HG02852 (cell line): ENCODE measurements around the gene TBCD.

Experiments
- ATAC-seq: cut with Tn5 transposase; IDR thresholded peaks from one replicate; pipeline ENCODE4 v1.9.1; 2021; ENCODE audit warnings: mild to moderate bottlenecking, moderate library complexity; ENCODE audit not compliant: unreplicated experiment

The TBCD gene

DNA sequence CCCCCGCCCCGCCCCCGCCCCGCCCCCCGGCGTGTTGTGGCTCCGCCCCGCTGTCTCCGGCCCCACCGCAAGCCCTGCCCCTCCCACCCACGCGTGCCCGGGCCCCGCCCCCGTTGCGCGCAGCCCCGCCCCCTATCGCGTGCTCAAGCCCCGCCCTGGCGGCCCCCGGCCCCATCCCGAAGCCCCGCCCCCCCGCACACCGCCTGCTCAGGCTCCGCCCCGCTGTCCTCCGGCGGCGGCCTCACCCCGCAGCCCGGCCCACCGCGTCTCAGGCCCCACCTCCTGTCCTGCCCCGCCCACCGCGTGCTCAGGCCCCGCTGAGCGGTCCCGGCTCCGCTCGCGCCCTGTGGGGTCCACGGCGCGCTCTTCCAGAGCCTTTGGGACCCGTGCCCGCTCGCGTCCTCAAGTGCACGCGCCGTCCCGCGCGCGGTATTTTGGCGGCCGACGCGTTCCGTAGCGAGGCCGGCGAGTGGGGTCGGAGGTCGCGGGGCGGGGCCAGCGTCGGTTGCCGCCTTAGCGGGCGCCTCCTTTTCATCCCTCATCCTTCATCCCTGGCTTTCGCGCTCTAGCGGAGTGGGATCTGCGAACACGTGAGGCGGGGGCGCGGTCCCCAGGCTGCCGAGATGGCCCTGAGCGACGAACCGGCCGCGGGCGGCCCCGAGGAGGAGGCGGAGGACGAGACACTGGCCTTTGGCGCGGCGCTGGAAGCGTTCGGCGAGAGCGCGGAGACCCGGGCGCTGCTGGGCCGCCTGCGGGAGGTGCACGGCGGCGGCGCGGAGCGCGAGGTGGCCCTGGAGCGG is at the start of gene TBCD:
Gene TBCD, plus strand, starts transcription at position 495 of the 800 bp plus-strand sequence. Its CDS starts 129 bp downstream, at position 624.
- ATAC-seq: peak; percentile 71

DNA sequence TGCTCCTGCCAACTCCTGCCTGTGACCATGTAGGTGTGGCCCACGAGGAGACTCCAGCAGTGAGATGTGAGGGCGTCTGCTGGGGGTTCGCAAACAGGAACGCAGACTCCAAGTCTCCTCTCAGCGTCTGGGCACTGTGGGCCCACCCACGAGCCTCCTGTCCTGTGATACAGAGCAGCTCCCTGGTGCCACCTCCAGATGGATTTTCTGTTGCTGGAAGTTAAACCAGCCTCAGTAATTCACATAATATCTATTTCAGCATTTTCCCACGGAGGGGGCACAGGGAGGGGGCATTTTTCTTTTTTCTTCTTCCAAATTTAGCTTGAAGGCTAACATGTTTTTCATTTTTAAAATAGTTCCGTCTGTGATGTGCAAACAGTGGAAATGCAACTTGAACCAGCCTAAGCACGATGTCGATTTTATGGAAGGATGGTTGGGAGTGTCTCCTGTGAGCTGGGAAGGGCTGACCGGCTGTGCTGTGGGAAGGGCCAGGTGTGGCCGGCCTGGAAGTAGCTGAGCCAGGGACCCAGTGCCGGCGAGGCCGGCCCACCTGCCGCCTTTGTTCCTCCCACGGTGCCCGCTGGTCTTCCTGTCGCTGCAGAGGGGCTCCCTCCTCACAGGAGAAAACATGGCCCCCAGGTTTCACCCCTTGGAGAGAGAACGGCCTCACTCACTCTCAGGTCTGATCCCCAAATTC is 49.5 kb upstream of the TBCD start:
- ATAC-seq: no peak

DNA sequence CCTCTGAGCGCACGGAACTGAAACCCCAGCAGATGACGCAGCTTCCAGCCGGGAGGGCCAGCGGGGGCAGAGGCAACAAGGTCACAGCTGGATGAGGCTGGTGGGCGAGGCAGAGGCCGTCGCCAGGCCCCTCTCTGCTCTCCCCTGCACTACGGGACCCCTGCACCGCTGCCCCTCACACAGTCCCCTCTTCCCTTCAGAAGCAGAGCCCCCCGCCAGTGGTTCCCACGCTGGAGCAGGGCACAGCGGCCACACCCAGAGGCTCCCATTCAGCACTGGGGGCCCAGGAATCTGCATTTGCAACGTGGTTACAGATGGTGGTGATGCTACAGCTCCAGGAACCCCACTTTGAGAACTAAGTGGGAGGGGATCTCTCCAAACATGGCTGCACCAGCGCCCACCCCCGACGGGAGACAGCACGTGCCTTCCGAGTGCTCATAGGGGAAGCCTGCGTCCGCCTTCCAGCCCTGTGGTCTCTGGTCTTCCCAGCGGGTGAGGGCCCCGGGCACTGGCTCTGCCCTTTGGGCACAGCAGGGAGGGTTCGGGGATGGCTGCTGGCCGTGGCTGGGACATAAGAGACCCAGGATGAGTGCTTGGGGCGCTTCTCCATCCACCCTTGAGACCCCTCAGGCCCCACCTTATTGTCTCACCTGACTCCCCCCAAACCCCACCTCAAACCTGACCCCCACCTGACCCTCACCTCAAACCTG is 48.7 kb upstream of the TBCD start:
- ATAC-seq: no peak

DNA sequence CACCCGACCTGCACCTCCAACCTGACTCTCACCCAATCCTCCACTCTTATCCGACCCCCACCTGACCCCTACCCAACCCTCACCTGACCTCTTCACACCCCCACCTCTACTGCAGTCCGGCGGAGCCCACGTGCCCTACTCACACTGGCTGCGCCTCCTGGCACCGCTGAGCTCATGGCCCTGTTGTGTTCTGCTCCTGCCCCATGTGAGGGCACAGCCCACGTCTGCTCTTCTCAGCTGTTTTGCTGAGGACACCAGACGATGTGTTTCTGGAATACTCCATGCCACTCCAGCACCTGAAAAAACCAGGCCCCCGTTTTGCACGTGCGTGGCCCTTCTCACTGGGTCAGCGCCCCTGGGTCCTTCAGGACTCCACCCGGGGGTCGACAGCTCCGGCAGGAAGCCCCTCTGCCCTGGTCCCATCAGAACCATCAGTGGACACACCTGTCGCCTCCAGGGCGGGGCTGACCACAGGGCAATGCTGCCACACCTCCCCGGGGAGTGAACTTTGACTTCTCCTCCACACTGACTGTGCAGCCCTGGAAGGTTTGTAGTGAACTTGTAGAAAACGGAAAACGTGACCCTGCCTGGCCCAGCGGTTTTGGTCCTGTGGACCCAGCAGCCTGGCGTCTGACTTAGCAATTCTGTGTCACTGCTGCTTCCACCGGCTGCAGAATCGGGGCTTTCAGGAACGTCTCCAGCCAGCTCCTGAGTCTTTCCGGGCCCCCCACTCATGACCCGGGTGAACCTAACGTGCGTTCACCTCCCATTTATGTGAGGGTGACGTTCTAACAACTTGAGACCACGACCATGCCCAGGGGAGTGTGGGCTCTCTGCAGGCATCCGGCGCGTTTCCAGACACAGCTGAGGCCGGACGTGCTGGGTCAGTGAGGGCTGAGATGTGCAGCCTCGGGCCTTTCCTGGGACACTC is 47.7 kb upstream of the TBCD start:
- no peak for ATAC-seq

DNA sequence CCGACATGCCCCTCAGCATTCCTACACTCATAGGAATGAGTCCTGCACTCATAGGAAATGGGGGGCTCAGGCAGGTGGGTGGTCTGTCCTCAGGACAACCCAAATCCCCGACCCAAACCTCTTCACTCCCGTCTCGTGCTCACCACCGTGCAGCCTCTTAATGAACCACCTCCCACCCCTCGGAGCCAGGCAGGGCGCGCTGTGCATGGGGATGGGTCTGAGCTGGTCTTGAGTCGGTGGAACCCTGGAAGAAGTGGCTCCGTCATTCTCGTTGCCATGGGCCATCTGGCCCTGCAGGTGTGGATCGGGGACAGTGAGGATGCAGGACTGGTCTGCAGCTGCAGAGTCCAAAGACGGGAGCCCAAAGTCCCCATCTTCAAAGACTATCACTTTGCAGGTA is 47.0 kb upstream of the TBCD start:
- no peak for ATAC-seq

DNA sequence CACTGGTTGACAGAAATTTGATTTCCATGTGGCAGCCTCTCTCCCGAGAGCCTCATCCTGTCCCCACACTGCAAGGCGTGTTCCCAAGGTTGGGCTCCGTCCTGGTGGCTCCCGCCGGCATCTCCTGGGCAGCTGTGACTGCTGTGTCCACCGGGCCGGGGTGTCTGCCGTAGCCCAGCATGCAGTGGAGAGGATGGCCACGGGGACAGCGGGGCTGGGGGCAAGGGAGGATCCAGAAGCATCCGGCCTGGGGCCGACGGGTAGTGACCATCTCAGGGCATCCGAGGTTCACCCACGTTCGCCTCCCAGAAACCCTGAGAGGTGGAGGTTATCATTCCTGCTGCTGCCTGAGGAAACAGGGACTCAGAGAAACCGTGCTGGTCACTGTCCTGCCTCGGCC is 46.1 kb upstream of the TBCD start:
- no peak for ATAC-seq

DNA sequence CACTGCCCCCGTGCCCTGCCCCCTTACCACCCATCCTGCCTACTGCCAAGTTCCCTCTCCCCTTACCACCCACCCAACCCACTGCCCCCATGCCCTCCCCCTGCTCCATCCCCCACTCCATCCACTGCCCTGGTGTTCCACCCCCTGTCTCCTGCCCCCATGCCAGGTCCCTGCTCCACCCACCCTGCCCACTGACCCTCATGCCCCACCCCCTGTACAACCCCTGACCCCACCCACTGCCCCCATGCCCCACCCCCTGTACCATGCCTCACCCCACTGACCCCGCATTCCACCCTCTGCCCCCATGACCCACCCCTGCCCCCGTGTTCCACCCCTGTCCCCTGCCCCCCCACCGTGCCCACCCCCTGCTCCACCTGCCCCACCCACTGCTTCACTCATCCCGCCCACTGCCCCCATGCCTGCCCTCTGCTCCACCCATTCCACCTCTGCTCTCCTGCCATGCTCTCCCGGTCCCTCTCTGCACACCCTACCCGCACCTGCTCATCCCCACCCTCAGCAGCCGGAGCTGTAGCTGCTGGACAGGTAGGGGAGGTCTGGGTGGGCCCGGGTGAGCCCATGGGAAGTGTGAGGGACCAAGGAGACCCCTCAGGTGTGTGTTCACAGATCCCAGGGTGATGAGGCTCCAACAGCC is 42.7 kb upstream of the TBCD start:
- ATAC-seq: no peak

DNA sequence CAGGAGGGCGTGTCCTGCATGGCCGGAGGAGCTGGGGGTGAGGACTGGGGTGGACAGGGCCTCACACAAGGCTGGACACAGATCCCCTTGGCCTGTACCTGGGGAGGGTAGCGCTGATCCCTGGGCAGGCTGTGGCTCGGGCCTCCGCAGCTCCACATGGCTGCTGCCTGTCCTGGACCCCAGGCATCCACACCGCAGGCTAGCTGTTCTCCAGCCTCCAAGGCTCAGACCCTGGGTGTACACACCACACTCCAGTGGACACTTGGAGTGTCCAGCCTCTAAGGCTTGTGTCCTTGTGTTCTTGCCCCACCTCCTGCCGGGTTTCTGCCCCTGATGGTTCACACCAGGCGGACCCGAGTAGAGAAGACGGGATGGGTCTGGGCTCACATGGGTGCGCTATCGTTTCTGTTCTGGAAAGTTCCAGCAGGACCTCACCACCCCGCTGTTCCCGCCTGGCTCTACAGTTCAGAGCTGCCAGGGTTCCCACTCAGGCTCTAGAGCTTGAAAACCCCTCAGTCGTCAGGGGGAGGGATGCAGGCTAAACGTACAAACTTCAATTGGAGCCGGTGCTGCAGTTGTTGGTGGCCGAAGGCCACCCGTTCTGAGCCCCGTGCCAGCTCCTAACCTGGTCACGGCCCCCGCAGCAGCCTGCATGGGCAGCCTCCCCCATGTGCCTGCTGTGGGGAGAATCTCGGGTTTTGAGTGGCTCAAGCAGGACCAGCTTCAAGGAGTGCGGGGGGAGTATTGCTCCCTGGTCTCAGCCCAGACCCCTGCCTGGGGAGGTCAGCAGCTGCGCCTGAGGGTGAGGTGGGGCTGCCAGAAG is 42.0 kb upstream of the TBCD start:
- ATAC-seq: no peak

DNA sequence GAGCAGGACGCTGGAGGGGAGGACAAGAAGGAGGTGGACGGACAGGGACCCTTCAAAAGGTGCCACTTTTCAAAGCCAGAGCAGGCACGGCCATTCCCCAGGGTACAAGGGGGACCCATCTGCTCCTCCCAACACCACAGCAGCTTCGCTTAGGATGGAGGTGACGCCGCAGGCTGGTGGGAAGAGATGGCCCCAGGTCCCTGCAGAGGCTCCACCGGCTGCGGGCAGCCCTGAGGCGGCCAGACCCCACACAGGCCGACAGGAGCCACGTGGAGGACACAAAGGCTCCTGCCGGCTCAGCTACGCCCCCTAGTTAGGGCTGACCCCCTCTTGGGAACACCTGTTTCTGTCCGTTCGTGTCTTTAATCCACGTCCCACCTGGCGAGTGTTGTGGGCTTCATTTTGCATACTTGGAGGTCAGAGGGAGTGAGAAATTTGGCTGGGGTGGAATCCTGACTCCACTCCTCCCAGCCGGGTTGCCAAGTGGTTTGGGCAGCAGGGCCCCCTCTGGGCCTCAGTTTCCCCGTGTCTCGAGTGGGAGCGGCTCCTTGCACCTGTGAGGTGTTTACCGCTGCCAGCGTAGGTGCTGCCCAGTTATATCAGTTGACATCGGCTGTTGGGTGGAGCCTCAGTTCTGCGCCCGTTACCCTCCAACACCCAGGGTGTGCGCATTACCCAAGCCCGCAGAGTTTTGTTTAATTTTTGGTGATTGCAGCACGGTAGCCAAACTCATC is 41.2 kb upstream of the TBCD start:
- ATAC-seq: no peak

DNA sequence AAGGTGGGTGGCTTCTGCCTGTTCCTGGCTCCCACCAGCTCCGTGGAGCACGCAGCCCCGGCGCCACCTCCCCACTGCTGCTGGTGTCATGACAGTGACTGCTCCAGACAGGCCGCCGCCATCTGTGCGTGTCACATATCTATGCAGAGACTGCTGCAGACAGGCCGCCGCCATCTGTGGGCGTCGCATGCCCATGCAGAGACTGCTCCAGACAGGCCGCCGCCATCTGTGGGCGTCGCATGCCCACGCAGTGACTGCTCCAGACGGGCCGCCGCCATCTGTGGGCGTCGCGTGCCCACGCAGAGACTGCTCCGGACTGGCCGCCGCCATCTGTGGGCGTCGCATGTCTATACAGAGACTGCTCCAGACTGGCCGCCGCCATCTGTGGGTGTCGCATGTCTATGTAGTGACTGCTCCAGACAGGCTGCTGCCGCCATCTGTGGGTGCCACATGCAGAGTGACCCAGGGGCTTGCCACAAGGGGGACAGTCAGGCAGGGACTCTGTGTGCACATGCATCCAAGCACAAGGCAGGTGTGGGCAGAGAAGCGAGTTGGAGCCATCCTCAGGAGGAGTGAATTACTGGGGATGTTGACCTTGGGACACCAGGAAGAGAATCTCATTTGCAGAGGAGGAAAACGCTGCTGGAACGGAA is 38.7 kb upstream of the TBCD start:
- ATAC-seq: no peak

DNA sequence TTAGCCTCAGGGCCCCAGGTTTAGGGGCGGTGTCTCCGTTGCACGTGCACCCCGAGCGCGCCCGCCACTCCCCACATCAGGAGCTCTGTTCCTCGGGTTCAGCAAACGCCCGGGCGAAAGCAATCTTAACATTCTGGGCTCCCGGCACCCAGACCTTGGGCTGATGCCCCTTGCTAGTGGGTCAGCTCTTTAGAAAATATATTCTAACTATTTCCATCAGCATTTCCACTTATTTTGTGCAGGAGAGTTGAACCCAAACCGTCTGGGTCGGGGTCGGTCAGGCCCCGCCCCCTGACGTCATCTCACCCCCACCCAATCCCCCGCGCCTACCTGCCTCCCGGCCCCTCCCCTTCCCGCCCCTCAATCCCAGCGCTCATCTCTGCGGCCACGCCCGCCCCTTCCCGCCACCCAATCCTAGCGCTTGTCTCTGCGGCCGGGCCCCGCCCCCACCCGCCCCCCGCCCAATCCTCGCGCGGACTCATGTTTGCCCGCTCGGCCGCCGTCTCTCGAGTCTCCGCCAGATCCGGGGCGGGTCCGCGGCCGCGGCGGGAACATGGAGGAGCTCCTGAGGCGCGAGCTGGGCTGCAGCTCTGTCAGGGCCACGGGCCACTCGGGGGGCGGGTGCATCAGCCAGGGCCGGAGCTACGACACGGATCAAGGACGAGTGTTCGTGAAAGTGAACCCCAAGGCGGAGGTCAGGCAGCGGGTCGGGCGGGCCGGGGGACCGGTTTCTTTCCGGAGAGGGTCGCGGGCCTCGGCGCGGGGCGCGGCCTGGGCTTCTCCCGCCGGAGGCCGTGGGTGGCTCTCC is 35.5 kb upstream of the TBCD start, which contains the start of gene FN3KRP:
Gene FN3KRP, plus strand, starts transcription at position 504 of the 808 bp plus-strand sequence. Its CDS starts 50 bp downstream, at position 554.
- peak; percentile 70 for ATAC-seq

DNA sequence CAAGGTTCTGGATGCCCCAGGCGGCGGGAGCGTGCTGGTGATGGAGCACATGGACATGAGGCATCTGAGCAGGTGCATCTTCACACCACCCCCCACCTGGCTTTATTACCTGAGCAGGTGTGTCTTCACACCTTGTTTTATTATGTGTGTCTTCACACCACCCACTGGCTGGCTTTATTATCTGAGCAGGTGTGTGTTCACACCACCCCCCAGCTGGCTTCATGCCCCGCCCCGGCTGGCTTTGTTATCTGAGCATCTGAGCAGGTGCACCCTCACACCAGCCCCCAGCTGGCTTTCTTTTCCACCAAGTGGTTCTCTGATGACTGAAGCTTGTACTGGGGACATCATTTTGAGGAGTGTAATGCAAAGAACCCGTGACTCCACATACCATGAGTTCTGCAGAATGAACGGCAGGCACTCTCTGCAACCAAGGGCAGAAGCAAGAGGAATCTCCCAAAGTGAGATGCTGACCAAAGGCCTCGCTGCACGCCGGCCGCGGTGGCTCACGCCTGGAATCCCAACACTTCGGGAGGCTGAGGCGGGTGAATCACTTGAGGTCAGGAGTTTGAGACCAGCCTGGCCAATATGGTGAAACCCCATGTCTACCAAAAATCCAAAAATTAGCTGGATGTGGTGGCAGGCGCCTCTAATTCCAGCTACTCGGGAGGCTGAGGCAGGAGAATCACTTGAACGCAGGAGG is 32.7 kb upstream of the TBCD start:
- no peak for ATAC-seq

DNA sequence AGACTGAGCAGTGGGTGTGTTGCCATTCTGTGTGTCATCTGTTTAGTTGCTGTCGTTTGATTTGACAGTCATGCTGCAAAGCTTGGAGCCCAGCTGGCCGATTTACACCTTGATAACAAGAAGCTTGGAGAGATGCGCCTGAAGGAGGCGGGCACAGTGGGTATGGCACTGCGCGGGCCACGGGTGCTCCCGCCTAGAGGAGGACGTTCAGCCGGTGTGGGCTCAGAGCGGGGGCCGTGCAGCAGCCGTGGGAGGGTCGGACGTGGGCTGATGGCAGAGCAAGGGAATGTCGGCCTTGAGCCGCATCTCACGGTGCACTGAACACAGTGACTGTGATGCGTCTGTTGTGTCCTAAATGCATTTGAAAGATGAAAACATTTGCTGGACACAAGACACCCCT is 31.7 kb upstream of the TBCD start:
- ATAC-seq: no peak

DNA sequence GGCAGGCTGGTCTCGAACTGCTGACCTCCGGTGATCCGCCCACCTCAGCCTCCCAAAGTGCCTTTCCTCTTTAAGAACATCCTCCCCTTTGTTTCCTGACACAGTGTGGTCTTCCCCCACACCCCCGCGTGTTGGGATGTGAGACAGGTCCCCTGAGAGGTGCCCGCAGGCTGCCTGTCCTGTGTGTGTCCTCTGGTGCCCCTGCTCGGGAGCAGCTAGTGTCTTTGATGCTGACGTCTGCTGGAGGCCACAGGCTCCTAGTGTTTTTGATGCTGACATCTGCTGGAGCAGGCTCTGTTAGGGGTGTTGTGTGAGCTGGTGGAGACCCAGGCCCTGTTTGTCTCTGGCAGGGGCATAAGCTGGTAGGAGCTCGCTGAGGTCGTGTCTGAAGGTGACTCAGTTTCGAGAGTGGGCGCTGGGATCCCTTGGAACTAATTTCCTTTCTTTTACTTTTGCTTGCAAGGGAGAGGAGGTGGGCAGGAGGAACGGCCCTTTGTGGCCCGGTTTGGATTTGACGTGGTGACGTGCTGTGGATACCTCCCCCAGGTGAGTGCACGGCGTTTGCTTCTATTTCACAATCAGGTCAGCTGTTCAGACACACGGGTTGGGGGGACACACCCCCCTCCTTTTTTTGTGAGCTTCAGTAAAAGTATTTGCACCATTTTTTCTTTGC is 29.4 kb upstream of the TBCD start:
- no peak for ATAC-seq

DNA sequence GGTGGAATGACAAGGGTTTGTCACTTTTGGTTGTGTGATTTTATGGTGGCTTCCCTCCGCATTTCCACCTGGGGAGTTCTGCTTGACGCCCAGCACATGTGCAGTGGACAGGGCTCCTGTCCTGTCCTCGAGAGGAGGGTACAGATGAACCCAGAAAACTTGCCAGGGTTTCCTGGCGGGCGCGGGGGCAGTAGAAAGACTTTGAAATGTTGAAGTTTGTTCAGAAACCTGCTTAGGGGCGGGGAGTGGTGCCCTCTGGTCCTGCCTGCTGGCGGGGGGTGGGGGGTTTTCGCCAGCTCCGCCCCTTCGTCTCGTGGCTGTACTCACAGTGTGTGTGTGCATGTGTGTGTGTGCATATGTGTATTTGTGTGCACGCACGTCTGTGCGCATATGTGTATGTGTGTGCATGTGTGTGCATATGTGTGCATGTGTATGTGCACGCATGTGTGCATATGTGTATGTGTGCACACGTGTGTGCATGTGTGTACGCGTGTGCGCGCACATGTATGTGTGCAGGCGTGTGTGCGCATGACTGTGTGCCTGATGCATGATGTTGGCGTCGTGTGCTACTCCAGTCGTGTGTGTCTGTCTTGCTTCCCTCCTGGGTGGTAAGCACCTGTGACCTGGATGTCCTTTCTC is 28.6 kb upstream of the TBCD start:
- no peak for ATAC-seq

DNA sequence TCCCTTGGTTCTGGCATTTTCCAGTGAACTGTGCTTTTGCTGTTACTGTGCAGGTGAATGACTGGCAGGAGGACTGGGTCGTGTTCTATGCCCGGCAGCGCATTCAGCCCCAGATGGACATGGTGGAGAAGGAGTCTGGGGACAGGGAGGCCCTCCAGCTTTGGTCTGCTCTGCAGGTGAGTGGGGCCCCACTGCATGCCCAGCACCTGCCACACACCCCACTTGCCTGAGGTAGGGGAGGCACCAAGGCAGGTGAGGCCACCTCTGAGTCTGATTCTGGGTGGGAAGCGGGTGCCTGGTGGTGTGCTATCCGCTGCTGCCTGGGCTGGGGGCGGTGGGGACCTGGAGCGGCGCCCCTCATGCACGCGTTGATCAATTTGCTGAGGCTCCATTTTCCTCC is 25.4 kb upstream of the TBCD start:
- no peak for ATAC-seq
